Upper lobe of left lung (tissue), 4 donors: ENCODE results near the gene CCDC159.

Experiments
- EP300 ChIP-seq, 4 donors: sonication (generic); formaldehyde crosslinking; IDR thresholded peaks; one replicate each; pipeline ENCODE4 v1.5.1; 2017; ENCODE audit warnings: antibody characterized with exemption in 4 of 4, control low read depth in 2 of 4
- POLR2AphosphoS5 ChIP-seq, 2 donors: sonication (generic); formaldehyde crosslinking; IDR thresholded peaks; one replicate each; pipeline ENCODE4 v1.5.1; 2017; ENCODE audit warnings: antibody characterized with exemption in 2 of 2

GRCh38 chr19:11397089-11397610 lies 50.8 kb downstream of the CCDC159 start:
- TF ChIP-seq POLR2AphosphoS5 (IDR thresholded peaks at IDR 0.05), result no peak
- TF ChIP-seq EP300 (IDR thresholded peaks at IDR 0.05), result no peak
